GM21723 (cell line): ENCODE measurements around the gene TYMS.
A peak's percentile ranks its signal among the peaks of the same experiment; 100 is the strongest.

ENCODE experiments used
- ATAC-seq: cut with Tn5 transposase; IDR thresholded peaks from one replicate; pipeline ENCODE4 v1.9.1; 2021; ENCODE audit warnings: mild to moderate bottlenecking, moderate library complexity; ENCODE audit not compliant: unreplicated experiment

The TYMS gene

DNA sequence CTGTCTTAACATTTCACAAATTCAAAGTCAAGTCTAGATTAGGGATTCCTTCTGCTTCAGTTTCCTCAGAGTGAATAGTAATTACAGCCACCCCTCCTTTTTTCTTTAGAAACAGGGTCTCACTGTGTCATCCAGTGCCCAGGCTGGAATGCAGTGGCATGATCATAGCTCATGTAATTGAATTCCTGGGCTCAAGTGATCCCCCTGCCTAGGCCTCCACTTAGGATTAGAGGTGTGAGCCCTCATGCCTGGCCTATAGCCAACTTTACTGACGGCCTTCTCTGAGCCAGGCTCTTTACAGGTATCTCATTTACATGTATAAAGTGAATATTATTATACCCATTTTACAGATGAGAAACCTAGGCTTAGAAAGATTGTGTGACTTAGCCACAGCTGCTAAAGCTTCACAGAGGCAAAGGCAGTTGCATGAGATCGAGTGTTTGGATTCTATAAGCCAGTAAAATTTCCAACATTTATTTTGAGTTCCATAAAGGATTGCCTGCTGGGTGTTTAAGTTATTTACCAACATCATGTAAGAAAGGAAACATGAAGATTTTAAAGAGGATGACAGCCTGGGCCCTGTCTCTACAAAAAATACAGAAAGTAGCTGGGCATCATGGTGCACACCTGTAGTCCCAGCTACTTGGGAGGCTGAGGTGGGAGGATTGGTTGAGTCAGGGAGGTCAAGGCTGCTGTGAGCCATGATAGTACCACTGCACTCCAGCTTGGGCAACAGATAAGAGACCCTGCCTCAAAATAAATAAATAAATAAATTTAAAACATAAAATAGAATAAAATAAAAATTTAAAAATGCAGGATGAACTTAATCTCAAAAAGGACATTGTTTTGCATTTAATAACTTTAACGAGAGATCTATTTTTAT lies 53.2 kb downstream of the TYMS start:
- no peak for ATAC-seq

GRCh38 chr18:711310-711656 lies 53.8 kb downstream of the TYMS start:
- peak; percentile 11 for ATAC-seq

- ATAC-seq, result peak; percentile 74
Observed at GRCh38 chr18:711657-712400, 54.4 kb downstream of the TYMS start.

- peak; percentile 83 for ATAC-seq
Observed at GRCh38 chr18:712401-713134, 55.1 kb downstream of the TYMS start, which contains the start of gene ENOSF1. Gene ENOSF1, minus strand, starts transcription at chr18:712630. Its CDS starts 43 bp downstream, at chr18:712587.

GRCh38 chr18:713135-713490 lies 55.7 kb downstream of the TYMS start:
- ATAC-seq, result no peak

DNA sequence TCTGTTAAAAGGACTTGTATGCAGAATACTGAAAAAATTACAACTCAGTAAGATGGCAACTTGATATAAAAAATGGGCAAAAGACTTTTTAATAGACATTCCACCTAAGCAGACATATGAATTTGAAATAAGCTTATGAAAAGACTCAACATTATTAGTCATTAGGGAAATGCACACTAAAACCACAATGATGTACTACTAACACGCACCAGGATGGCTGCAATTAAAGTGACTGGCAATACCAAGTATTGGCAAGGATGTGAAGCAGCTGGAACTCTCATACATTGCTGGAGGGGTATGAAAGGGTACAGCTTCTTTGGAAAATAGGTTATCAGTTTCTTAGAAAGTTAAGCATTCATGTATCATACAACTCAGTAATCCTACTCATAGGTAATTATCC lies 58.2 kb downstream of the TYMS start:
- ATAC-seq, result no peak

DNA sequence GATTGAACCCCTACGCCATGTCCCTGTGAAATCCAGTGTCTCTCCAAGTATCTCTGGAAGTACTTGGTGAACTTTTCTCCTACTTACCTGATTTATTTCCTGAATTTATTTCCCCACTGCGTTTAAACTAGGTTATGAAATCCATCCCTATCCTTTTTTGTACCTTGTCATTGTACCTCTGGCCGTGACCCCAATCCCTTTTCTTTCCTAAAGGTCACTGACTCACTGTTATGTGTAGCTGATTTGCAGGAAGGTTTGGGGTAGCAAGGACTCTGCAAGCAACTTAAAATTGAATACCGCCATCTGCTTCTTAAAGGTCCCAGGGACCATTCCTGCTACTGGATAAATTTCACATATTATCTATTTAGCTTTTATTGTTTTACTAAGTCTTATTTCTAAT lies 59.5 kb downstream of the TYMS start:
- ATAC-seq, result no peak
